SK-N-MC (cell line): ENCODE data around the gene ZNF417.

Experiments
- EZH2 ChIP-seq: fragments of 200-600 bp; sonication (generic); IDR thresholded peaks from one replicate; pipeline ENCODE4 v1.6.1; 2017; ENCODE audit warnings: antibody characterized with exemption
- FOXP2 ChIP-seq: optimal IDR thresholded peaks from 2 replicates; pipeline ENCODE3; 2011; ENCODE audit warnings: mild to moderate bottlenecking, moderate library complexity; ENCODE audit not compliant: insufficient read depth; ENCODE audit errors: extremely low read length, control extremely low read depth
- POLR2AphosphoS5 ChIP-seq: IDR thresholded peaks from 2 replicates; pipeline ENCODE4 v1.6.1; 2012; ENCODE audit warnings: mild to moderate bottlenecking, low read depth, low read length, borderline replicate concordance

DNA sequence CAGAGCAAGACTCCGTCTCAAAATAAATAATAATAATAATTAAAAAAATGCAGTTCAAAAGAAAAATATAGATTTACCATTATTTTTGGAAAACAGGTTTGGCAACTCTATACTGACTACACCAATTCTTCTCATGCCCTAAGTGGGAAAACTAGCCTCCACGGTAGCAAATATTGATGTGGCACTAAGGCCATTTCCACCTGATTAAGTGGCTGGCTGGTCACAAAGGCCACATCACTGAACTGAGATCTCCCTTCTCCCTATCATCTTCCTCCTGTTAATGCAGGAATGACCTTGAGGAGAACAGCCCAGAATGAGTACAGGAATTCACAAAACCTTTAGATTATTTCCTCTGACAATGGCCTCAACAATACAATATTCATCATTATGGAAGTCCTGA is 46.2 kb downstream of the ZNF417 start:
- TF ChIP-seq POLR2AphosphoS5: no peak; the same call in 1 of the 2 replicates
- TF ChIP-seq EZH2: no peak
- TF ChIP-seq FOXP2: no peak
